Immature natural killer cell (primary cell): ENCODE results near the gene APLF. TPM values are rescaled to one million over a fixed set of nuclear protein-coding genes. Genes with fewer than 3 reads are reported as not detected.
"Not testable (repeated sequence)": the region's sequence is repeated elsewhere in the genome, so short reads cannot be mapped to it uniquely, and the experiment has no call there.

Source experiments
- DNase-seq, 3 donors: peaks; one replicate each; pipeline ENCODE4 v3.0.0; 2022; ENCODE audit warnings: mixed read lengths in 1 of 3
- H3K27ac Mint-ChIP-seq, 6 donors: one replicate each; pipeline ENCODE4 v1.8.0; 2020; ENCODE audit warnings: mixed read lengths in 6 of 6, mild to moderate bottlenecking in 5 of 6, inconsistent platforms in 4 of 6, moderate library complexity in 3 of 6
- H3K27me3 Mint-ChIP-seq, 3 donors: one replicate each; pipeline ENCODE4 v1.8.0; 2020 to 2021; ENCODE audit warnings: low read depth in 3 of 3, mild to moderate bottlenecking in 3 of 3, mixed read lengths in 3 of 3, moderate library complexity in 3 of 3, inconsistent platforms in 1 of 3
- H3K36me3 Mint-ChIP-seq, 3 donors: one replicate each; pipeline ENCODE4 v1.8.0; 2020; ENCODE audit warnings: mixed read lengths in 3 of 3, inconsistent platforms in 2 of 3, mild to moderate bottlenecking in 2 of 3
- H3K4me1 Mint-ChIP-seq, 2 donors: one replicate each; pipeline ENCODE4 v1.8.0; 2020; ENCODE audit warnings: inconsistent platforms in 2 of 2, mild to moderate bottlenecking in 2 of 2, mixed read lengths in 2 of 2, moderate library complexity in 1 of 2
- H3K4me3 Mint-ChIP-seq, 5 donors: one replicate each; pipeline ENCODE4 v1.8.0; 2020; ENCODE audit warnings: mild to moderate bottlenecking in 5 of 5, mixed read lengths in 5 of 5, inconsistent platforms in 3 of 5, moderate library complexity in 3 of 5
- H3K9me3 Mint-ChIP-seq, 6 donors: one replicate each; pipeline ENCODE4 v1.8.0; 2020; ENCODE audit warnings: mild to moderate bottlenecking in 6 of 6, mixed read lengths in 6 of 6, inconsistent platforms in 4 of 6, moderate library complexity in 3 of 6
- polyA plus RNA-seq, 3 donors: library from polyadenylated mRNA; unstranded; fragments of 300-500 nt; fragmentation: Illumina TruSeq; gene quantifications; one replicate each; pipeline ENCODE4 v1.2.3, GENCODE V29; 2021

The APLF gene
- polyA plus RNA-seq, 3 donors from 2014 or later, result 0.74 to 0.97 TPM; not detected in 1

DNA sequence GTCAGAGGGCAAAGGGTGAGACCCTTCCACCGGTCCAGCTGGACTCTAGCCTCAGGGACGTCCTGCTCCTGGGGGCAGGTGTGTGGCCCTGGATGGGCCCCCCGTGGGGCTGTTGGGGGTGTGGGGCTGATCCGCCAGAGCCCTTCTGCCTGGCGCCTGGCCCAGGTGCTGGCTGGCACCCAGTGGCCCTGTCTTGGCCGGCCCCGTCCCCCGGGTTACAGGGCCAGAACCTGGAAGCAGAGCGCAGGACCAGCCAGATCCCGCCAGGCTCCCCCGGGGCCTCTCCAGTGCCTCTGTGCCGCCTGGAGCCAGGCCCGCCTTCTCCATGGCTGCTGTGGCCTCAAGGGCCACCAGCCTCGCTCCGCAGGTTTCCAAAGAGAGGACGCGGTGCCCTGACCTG lies 62.3 kb downstream of the APLF start:
- H3K9me3 Mint-ChIP-seq, H3K36me3 Mint-ChIP-seq, H3K27ac Mint-ChIP-seq, H3K27me3 Mint-ChIP-seq, H3K4me1 Mint-ChIP-seq, DNase-seq, H3K4me3 Mint-ChIP-seq: not testable (repeated sequence)

DNA sequence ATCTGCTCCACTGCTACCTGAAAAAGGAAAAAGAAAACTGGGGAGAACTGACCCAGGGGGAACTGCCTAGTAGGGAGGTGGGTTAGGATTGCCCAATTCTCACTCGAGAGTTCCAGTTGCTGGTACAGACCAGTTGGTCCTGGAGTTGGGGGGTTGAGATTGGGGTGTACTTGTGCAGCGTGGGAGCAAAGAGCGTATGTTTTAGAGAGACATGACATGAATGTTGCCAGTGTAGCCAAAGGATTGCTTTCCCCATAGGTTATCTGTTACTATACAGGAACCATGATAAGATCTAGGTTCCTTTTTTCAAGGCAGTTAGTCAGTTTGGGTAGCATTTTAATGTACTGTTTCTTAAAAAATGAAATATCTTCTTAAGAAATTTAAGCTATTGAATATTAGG lies 68.6 kb downstream of the APLF start:
- H3K4me1 Mint-ChIP-seq, result no peaks in the 10 kb centered on the region
- DNase-seq, result no peak
- H3K9me3 Mint-ChIP-seq, result no peaks in the 10 kb centered on the region
- H3K27me3 Mint-ChIP-seq, result peaks cover 0 to 2% (median 0%) of the 10 kb centered on the region in 3 donors
- H3K4me3 Mint-ChIP-seq, result no peak overlapping the region
- peaks cover 0 to 4% (median 4%) of the 10 kb centered on the region in 3 donors for H3K36me3 Mint-ChIP-seq
- H3K27ac Mint-ChIP-seq, result no peak overlapping the region

DNA sequence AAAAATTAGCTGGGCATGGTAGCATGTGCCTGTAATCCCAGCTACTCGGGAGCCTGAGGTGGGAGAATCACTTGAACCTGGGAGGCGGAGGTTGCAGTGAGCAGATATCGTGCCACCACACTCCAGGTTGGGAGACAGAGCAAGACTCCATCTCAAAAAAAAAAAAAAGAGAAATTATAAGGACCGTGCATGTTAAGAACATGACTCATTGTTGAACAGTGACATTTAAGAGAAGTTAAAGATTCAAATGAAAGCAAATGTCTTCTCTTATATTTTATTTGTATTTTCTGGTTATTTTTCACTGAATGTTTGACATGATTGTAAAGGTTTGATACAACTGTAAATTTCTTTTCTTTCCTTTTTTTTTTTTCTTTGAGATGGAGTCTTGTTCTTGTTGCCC lies 69.6 kb downstream of the APLF start:
- Mint-ChIP-seq H3K9me3 (no peaks in the 10 kb centered on the region), H3K36me3 (peaks cover 0 to 4% (median 4%) of the 10 kb centered on the region in 3 donors), H3K4me3 (no peak overlapping the region), H3K27me3 (peaks cover 0 to 2% (median 0%) of the 10 kb centered on the region in 3 donors), H3K27ac (no peak overlapping the region), H3K4me1 (no peaks in the 10 kb centered on the region)
- DNase-seq, result no peak

DNA sequence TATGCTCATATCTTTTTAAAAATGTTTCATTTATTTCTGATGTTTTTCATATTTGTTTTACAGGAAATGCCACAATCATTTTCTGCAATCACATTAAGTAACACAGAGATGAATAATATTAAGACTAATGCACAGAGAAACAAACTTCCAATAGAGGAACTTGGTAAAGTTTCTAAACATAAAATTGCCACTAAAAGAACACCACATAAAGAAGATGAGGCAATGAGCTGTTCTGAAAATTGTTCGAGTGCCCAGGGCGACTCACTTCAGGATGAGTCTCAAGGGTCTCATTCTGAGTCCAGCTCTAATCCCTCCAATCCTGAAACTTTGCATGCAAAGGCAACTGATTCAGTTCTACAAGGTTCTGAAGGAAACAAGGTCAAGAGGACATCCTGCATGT lies 70.4 kb downstream of the APLF start:
- H3K27ac Mint-ChIP-seq, result no peak overlapping the region
- H3K36me3 Mint-ChIP-seq, result peaks cover 0 to 4% (median 4%) of the 10 kb centered on the region in 3 donors

DNA sequence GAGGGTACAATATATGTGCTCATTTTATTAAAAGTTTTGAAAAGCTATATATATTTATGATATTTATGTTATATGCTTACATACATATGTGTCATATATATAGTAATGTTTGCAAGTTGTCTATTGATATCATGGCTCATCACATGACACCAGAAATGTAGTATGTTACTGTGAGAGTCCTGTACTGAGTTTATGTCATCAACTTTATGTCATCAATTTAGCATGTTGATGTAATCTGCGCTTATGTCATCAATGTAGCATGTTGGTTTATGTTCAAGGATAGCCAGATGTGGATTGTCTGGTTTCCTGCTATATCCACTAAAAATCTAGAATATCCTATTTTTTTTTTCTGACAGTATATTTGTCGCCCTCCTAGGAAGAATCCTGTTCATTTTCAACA lies 77.4 kb downstream of the APLF start:
- no peaks in the 10 kb centered on the region for H3K27me3 Mint-ChIP-seq
- no peak overlapping the region for H3K4me3 Mint-ChIP-seq
- no peak overlapping the region for H3K27ac Mint-ChIP-seq
- no peak for DNase-seq
- H3K9me3 Mint-ChIP-seq, result no peaks in the 10 kb centered on the region
- no peaks in the 10 kb centered on the region for H3K4me1 Mint-ChIP-seq
- peaks cover 0 to 4% (median 3%) of the 10 kb centered on the region in 3 donors for H3K36me3 Mint-ChIP-seq

More for the DNA sequence above, 70.4 kb downstream of the APLF start:
- H3K27me3 Mint-ChIP-seq, result peaks cover 0 to 2% (median 0%) of the 10 kb centered on the region in 3 donors
- no peaks in the 10 kb centered on the region for H3K9me3 Mint-ChIP-seq
- H3K4me3 Mint-ChIP-seq, result no peak overlapping the region
- no peak for DNase-seq
- no peaks in the 10 kb centered on the region for H3K4me1 Mint-ChIP-seq

DNA sequence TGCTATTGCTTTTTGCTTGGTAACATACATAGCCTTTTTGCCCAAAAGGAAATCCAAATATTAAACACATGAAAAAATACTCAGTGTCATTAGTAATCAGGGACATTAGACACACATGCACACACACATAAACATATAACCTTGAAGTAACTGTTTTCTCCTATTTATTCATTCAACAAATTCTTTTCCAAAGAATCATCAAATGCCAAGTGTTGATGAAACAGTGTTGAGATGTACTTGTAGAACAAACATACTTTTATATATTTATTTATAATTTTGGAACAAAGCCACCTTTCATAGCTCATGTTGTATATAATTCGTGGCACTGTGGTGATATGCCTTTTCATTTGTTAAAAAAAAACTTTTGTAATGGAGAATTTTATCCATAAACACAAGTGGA lies 81.0 kb downstream of the APLF start:
- H3K27me3 Mint-ChIP-seq, result peaks cover 0 to 2% (median 0%) of the 10 kb centered on the region in 3 donors
- DNase-seq, result no peak
- no peak overlapping the region for H3K27ac Mint-ChIP-seq
- no peak overlapping the region for H3K4me3 Mint-ChIP-seq
- peaks cover 0 to 3% (median 0%) of the 10 kb centered on the region in 3 donors for H3K36me3 Mint-ChIP-seq
- H3K4me1 Mint-ChIP-seq, result no peaks in the 10 kb centered on the region
- H3K9me3 Mint-ChIP-seq, result no peaks in the 10 kb centered on the region

DNA sequence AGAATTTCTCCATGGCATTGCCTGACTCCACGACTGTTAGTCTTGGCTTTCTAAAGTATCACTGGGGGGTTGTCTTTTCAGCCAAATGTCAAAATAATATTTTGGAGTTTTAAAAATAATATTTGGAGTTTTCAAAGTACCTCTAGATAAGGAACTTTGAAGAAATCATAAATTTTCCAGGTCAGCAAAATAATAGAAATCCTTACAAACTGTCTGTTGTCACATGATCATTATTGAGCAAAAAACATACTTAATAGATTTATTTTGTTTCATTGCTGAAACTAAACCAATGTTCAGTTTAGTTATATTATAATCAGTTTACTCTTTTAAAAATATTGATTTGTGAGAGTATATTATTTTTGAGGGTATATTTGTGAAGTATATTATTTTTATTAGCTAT lies 85.7 kb downstream of the APLF start:
- no peak overlapping the region for H3K27ac Mint-ChIP-seq
- H3K27me3 Mint-ChIP-seq, result peaks cover 0 to 4% (median 3%) of the 10 kb centered on the region in 3 donors
- no peak for DNase-seq
- no peaks in the 10 kb centered on the region for H3K4me1 Mint-ChIP-seq
- peaks cover 0 to 3% (median 0%) of the 10 kb centered on the region in 3 donors for H3K36me3 Mint-ChIP-seq
- H3K4me3 Mint-ChIP-seq, result no peak overlapping the region
- H3K9me3 Mint-ChIP-seq, result no peaks in the 10 kb centered on the region

DNA sequence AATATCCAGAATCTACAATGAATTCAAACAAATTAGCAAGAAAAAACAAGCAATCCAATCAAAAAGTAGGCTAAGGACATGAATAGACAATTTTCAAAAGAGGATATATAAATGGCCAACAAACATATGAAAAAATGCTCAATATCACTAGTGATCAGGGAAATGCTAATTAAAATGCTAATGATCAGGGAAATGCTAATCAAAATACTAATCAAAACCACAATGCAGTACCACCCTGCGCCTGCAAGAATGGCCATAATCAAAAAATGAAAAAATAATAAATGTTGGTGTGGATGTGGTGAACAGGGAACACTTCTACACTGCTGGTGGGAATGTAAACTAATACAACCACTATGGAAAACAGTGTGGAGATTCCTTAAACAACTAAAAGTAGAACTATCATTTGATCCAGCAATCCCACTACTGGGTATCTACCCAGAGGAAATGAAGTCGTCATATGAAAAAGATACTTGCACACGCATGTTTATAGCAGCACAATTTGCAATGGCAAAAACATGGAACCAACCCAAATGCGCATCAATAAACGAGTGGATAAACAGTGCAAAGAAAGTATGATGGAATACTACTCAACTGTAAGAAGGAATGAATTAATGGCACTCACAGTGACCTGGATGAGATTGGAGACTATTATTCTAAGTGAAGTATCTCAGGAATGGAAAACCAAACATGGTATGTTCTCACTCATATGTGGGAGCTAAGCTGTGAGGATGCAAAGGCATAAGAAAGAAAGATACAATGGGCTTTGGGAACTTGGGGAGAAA lies 88.2 kb downstream of the APLF start:
- not testable (repeated sequence) for H3K27me3 Mint-ChIP-seq, H3K4me3 Mint-ChIP-seq, H3K36me3 Mint-ChIP-seq, H3K4me1 Mint-ChIP-seq, H3K9me3 Mint-ChIP-seq, DNase-seq, H3K27ac Mint-ChIP-seq

DNA sequence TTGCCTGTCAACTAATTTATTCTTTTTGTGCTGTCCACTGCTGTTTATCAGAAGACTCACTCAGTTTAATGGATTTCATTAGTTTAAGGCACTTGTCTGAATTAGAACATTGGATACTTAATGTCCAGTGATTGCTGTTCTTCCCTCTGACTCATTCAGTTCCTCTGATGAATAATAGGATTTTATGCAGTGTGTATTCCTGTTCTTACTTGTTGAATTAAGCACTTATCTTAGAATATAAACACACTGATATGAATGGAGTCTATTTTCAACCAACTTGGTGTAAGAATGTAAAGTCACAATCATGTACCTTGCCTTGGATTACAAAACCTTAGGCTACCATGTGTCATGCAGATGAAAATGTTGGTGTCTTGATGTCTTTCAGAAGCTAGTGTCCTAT lies 89.0 kb downstream of the APLF start:
- Mint-ChIP-seq H3K36me3 (no peaks in the 10 kb centered on the region), H3K4me1 (no peaks in the 10 kb centered on the region), H3K4me3 (no peak overlapping the region), H3K27ac (no peak overlapping the region), H3K27me3 (peaks cover 0 to 7% (median 3%) of the 10 kb centered on the region in 3 donors), H3K9me3 (no peaks in the 10 kb centered on the region)
- no peak for DNase-seq

DNA sequence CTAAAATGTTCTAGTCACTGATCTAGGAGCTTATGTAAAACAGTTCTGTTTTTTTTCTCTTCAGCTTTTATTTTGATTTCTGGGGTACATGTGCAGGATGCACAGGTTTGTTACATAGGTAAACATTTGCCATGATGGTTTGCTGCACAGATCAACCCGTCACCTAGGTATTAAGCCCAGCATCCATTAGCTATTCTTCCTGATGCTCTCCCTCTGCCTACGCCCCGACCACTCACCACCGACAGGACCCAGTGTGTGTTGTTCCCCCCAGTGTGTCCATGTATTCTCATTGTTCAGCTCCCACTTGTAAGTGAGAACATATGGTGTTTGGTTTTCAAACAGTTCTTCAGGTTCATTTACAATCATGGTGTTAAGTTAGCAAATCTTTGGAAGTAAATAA lies 91.2 kb downstream of the APLF start:
- peaks cover 0 to 3% (median 0%) of the 10 kb centered on the region in 3 donors for H3K36me3 Mint-ChIP-seq
- peaks cover 0 to 7% (median 3%) of the 10 kb centered on the region in 3 donors for H3K27me3 Mint-ChIP-seq
- no peak overlapping the region for H3K4me3 Mint-ChIP-seq
- H3K4me1 Mint-ChIP-seq, result no peaks in the 10 kb centered on the region
- DNase-seq, result no peak
- H3K9me3 Mint-ChIP-seq, result no peaks in the 10 kb centered on the region
- no peak overlapping the region for H3K27ac Mint-ChIP-seq

DNA sequence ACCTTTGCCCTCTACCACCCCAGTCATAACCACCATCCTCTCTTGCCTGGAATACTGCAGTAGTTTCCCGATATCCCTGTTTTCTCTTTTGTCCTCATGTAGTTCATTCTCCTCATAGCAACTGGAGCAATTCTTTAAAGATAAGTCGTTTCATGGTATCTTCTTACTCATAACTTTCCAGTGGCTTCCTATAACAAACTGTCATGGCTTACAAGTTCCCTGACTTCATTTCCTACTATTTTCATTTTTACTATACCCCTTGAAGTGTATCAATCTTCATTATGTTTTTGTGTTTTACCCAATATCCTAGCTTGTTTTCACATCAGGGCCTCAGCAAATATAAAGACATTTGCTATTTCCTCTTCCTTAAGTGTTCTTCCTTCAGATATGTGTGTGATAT lies 92.3 kb downstream of the APLF start:
- Mint-ChIP-seq H3K27me3 (peaks cover 0 to 7% (median 3%) of the 10 kb centered on the region in 3 donors), H3K9me3 (no peaks in the 10 kb centered on the region), H3K36me3 (peaks cover 0 to 3% (median 0%) of the 10 kb centered on the region in 3 donors), H3K27ac (no peak overlapping the region), H3K4me3 (no peak overlapping the region), H3K4me1 (no peaks in the 10 kb centered on the region)
- no peak for DNase-seq

DNA sequence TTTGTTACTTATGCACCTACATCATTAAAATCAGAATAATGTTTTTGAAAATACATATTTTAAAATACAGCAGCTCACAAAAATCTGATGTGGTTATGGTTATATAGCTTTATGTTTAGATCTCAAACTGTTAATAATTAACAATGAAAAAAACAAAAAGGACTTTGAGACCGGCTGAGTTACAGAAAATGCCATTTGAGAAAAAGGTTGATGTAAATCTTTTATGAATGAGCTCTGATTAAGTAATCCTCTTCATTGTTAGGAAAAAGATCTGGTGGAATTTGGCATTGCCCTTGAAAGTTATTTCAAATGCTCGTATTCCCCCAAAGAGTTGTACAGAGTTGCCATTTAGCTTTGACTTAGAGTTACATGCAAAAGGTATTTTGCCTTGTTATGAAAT lies 93.2 kb downstream of the APLF start:
- peaks cover 0 to 7% (median 0%) of the 10 kb centered on the region in 3 donors for H3K27me3 Mint-ChIP-seq
- H3K36me3 Mint-ChIP-seq, result peaks cover 0 to 3% (median 0%) of the 10 kb centered on the region in 3 donors
- no peak overlapping the region for H3K4me3 Mint-ChIP-seq
- no peak for DNase-seq
- no peak overlapping the region for H3K27ac Mint-ChIP-seq
- H3K9me3 Mint-ChIP-seq, result no peaks in the 10 kb centered on the region
- no peaks in the 10 kb centered on the region for H3K4me1 Mint-ChIP-seq

DNA sequence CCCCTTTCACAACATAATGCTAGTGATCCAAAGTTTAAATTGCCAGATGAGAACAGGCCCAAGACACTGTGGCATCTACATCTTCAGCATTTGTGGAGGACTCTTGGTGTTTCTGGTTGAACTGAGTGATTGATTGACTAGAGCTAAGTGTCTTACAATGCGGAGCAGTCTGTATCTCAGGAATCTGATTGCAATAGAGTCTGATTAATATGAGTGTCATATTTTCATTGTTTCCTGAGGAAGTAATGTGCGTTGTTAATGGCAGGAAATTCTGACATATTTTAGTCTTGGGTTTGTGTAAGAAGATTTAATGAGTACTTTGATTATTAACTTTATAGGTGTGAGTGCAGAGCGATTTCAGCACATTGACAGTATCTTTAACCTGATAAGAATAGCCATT lies 94.0 kb downstream of the APLF start:
- H3K4me1 Mint-ChIP-seq, result no peaks in the 10 kb centered on the region
- DNase-seq, result no peak
- no peaks in the 10 kb centered on the region for H3K9me3 Mint-ChIP-seq
- H3K27me3 Mint-ChIP-seq, result peaks cover 0 to 4% (median 0%) of the 10 kb centered on the region in 3 donors
- H3K27ac Mint-ChIP-seq, result no peak overlapping the region
- H3K4me3 Mint-ChIP-seq, result no peak overlapping the region
- H3K36me3 Mint-ChIP-seq, result peaks cover 0 to 3% (median 0%) of the 10 kb centered on the region in 3 donors

DNA sequence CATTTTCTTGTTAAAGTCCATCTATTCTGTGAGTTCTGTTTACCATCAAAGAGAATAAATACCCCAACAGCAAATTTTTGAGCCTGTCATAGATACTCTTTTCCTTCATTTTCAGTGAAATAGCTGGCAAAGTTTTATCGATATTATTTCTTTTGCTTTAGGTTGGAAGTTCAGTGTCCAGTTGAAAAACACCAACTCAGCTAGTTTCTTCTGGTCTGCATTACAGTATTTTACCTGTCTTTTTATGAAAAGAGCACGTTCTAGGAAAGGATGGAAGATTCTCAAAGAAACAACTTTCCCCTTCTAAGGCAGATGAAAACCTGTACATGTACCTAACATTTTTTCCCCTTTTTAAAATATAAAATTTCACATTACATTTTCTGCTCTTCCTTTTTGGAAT lies 95.5 kb downstream of the APLF start:
- Mint-ChIP-seq H3K27ac (no peak overlapping the region), H3K27me3 (peaks cover 0 to 4% (median 1%) of the 10 kb centered on the region in 3 donors), H3K9me3 (no peaks in the 10 kb centered on the region), H3K4me3 (no peak overlapping the region), H3K4me1 (no peaks in the 10 kb centered on the region), H3K36me3 (peaks cover 0 to 3% (median 0%) of the 10 kb centered on the region in 3 donors)
- DNase-seq, result no peak

DNA sequence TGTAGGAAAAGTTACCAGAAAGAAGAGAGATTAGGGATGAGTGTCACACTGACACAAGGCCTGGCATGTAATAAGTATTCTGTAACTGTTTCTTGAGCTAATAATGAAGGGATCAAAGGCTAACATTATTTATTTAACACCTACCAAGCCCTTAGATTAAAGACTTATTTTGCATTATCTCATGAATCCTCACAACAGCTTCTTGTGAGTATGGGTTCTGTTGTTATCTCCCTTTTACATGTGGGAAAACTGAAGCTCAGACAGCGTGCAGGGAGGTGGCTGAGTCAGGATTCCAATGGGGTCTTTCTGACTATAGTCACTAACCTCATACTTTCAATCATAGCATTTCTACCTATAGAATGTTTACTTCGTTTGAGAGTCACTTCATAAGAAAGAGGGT lies 97.0 kb downstream of the APLF start:
- peaks cover 0 to 3% (median 0%) of the 10 kb centered on the region in 3 donors for H3K36me3 Mint-ChIP-seq
- H3K4me1 Mint-ChIP-seq, result no peaks in the 10 kb centered on the region
- DNase-seq, result no peak
- H3K4me3 Mint-ChIP-seq, result no peak overlapping the region
- no peaks in the 10 kb centered on the region for H3K9me3 Mint-ChIP-seq
- H3K27me3 Mint-ChIP-seq, result peaks cover 0 to 2% (median 1%) of the 10 kb centered on the region in 3 donors
- H3K27ac Mint-ChIP-seq, result no peak overlapping the region
